GM12892 (cell line): ENCODE measurements around the gene SIPA1L3.
A peak's percentile ranks its signal among the peaks of the same experiment; 100 is the strongest.

Experiments used
- POLR2A ChIP-seq: IDR thresholded peaks from 2 replicates; pipeline ENCODE4 v1.6.1; 2011; ENCODE audit warnings: low read depth, low read length, control low read depth
- POLR2AphosphoS5 ChIP-seq: IDR thresholded peaks from 2 replicates; pipeline ENCODE4 v1.6.1; 2011; ENCODE audit warnings: low read depth, low read length, control low read depth
- TAF1 ChIP-seq: IDR thresholded peaks from 2 replicates; pipeline ENCODE4 v1.6.1; 2011; ENCODE audit warnings: low read depth, mild to moderate bottlenecking, control low read depth, low read length, borderline replicate concordance

DNA sequence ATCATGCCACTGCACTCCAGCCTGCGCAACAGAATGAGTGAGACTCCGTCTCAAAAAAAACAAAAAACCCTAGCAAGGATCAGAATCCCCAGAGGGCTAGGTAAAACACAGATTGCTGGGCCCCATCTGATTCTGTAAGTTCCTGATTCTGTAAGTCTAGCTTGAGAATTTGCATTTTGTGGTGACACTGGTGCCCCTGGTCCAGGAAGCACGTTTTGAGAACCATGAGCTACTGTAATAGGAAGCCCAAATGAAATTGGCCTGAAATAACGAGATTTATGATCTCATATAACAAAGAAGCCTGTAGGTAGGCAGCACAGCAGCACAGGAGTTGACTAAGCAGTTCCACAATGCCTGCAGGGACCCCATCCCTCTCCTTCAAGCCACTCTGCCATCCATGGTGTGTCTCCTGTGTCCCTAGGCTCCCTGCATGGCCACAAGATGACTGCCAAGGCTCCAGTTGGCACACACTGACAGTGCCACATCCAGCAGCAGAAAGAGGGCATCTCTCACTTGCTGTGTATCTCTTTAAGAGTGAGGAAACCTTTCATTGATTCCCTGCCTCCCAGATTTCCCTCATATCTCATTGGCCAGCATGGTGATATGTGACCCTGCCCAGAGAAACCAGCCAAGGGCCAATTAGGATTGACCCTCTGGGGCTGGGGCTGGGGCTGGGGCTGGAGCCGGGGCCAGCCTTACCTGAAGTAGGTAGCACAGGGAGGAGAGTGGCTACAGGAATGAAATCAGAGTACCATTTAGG, 21.7 kb downstream of the SIPA1L3 start:
- TF ChIP-seq POLR2AphosphoS5 (no peak), TAF1 (0 out of 2 replicates have a peak, but pooled peaks have one; percentile 34), POLR2A (no peak)
